Fibroblast of skin of abdomen (primary cell): ENCODE data around the gene APOBEC3F.

Source experiments
- DNase-seq: peaks from one replicate; pipeline ENCODE4 v3.0.0-alpha.2; 2013

Gene APOBEC3F

GRCh38 chr22:39094717-39095389, 54.2 kb downstream of the APOBEC3F start:
- no peak for DNase-seq

- DNase-seq: no peak
Observed at GRCh38 chr22:39095971-39096370, 55.3 kb downstream of the APOBEC3F start.

- no peak for DNase-seq
Observed at GRCh38 chr22:39097098-39098020, 56.7 kb downstream of the APOBEC3F start, which contains the start of gene APOBEC3H. Gene APOBEC3H (plus strand): TSS chr22:39097244. CDS start chr22:39100279, 3,035 bp downstream.

GRCh38 chr22:39098026-39098425, 57.4 kb downstream of the APOBEC3F start:
- DNase-seq: no peak

- DNase-seq: no peak
Observed at GRCh38 chr22:39098576-39098975, 57.9 kb downstream of the APOBEC3F start.

GRCh38 chr22:39101226-39101625, 60.6 kb downstream of the APOBEC3F start:
- DNase-seq: no peak

- no peak for DNase-seq
Observed at GRCh38 chr22:39103431-39103830, 62.8 kb downstream of the APOBEC3F start.
